DND-41 (cell line): ENCODE data around the gene MRPL14.

Experiments
- CTCF ChIP-seq: IDR thresholded peaks from 2 replicates; pipeline ENCODE4 v1.5.1; 2012; ENCODE audit warnings: borderline replicate concordance, low read length, moderate library complexity, mild to moderate bottlenecking; ENCODE audit not compliant: poor library complexity, severe bottlenecking; ENCODE audit errors: extremely low read depth
- EZH2 ChIP-seq: IDR thresholded peaks from 3 replicates; pipeline ENCODE4 v1.6.1; 2012; ENCODE audit warnings: borderline replicate concordance, low read depth, mild to moderate bottlenecking, moderate library complexity, low read length, inconsistent platforms; ENCODE audit not compliant: severe bottlenecking

GRCh38 chr6:44169886-44170570 is 42.8 kb upstream of the MRPL14 start:
- TF ChIP-seq CTCF: no peak
- no peak for TF ChIP-seq EZH2
